HG02852 (cell line): ENCODE results near the gene IGFL2.
"Not testable (repeated sequence)": the region's sequence is repeated elsewhere in the genome, so short reads cannot be mapped to it uniquely, and the experiment has no call there.

Source experiments
- ATAC-seq: cut with Tn5 transposase; IDR thresholded peaks from one replicate; pipeline ENCODE4 v1.9.1; 2021; ENCODE audit warnings: mild to moderate bottlenecking, moderate library complexity; ENCODE audit not compliant: unreplicated experiment

The IGFL2 gene

DNA sequence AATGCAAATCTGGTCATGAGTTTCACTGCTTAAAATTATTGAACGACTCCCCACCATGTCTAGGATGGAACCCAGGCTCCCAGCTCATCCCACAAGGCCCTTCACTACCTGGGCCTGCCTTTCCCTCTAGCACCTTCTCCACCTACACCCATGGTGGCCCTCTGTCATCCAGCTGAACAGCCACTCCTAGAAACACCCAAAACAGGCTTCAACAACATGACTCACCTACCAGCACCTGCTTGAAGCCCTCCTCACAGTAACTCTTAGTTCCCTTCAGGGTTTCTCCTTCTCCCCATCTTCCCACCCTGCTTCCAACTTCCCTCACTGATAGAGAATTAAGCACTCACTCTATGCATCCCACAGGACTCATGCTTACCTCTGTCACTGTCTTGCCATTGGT is 6.6 kb upstream of the IGFL2 start:
- ATAC-seq: no peak

DNA sequence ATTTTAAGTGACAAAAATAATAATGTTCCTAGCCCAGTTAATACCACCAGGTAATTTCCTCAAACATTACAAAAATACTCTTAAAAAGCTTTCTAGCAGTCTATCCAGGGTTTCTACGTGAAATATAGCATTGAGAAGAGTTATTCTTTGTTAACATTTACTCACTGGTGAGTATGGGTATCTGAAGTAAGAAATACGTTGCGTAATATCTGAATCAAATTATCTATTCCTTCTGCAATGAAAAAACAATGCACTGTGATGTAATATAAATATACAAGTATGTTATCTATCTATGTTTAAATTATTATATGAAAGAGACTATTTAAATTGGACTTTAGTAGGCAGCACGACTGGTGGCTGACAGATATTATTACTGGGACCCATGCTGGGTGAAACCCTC is 5.7 kb upstream of the IGFL2 start:
- no peak for ATAC-seq

DNA sequence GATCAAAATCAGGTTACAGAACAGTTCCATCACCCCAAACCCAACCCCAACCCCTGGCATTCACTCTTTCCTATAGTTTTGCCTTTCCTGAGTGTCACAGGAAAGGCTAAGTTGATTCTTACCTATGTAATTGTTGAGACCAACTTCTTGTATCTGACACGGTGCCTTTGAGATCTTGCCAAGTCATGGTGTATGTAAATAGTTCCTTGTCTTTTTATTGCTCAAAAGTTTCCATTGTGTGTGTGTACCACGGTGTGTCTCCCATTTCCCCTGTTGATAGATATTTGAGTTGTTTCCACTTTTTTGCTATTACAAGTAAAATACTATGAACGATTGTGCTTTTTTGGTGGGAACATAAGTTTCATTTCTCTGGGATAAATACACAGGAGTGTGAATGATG is 3.3 kb upstream of the IGFL2 start:
- no peak for ATAC-seq

DNA sequence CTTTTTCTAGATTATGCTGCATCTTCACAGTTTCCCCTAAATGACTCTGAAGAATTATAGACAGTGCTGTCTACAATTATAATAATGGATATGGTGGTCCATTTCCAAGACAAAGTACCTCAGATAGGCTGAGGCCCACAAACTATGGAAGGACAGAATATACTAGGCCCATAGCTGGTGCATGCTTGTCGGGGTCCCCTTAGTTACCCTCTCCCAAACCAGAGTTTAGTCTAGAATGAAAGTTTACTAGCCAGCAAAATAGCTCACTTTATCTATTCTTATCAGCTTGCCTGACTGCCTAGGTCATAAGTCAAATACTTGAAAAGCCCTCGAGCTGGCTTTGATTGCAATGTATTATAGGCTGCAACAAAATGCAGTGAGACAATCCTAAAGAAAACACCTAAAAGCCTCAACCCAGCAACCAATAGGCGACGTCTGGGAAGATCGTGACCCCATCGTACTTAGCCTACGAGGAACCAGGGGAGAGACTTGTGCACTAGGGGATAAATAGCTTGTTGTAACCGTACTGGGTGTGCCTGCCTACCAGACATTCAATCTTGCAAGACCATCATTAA is 785 bp upstream of the IGFL2 start:
- no peak for ATAC-seq

DNA sequence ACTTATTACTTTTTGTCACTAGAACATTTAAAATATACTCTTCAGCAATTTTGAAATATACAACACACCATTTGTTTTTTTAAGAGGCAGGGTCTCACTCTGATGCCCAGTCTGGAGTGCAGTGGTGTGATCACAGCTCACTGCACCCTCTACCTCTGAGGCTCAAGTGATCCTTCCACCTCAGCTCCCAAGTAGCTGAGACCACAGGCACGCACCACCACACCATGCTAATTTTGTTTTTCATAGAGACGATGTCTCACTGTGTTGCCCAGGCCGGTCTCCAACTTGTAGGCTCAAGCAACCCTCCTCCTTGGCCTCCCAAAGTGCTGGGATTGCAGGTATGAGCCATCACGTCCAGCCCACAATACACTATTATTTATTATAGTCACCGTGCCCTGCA is 2.6 kb downstream of the IGFL2 start:
- no peak for ATAC-seq

DNA sequence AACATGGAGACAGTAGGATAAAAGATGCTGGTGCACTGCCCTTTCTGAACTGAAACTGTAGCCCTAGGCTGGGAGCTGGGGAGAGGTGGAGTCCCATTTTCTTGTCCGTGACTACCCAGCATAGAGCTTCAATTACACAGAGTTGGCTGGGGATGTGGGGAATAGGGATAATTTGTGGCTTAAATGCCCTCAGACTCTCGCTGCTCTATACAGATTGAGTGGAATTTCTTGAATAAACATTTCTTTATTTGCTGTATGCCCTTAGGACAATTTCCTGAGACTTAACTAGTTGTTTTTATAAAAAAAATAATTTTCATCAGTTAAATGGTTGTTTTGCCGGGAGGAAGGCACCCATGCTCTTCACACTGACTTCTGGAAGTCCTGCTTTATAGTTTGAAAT is 7.2 kb downstream of the IGFL2 start:
- no peak for ATAC-seq

DNA sequence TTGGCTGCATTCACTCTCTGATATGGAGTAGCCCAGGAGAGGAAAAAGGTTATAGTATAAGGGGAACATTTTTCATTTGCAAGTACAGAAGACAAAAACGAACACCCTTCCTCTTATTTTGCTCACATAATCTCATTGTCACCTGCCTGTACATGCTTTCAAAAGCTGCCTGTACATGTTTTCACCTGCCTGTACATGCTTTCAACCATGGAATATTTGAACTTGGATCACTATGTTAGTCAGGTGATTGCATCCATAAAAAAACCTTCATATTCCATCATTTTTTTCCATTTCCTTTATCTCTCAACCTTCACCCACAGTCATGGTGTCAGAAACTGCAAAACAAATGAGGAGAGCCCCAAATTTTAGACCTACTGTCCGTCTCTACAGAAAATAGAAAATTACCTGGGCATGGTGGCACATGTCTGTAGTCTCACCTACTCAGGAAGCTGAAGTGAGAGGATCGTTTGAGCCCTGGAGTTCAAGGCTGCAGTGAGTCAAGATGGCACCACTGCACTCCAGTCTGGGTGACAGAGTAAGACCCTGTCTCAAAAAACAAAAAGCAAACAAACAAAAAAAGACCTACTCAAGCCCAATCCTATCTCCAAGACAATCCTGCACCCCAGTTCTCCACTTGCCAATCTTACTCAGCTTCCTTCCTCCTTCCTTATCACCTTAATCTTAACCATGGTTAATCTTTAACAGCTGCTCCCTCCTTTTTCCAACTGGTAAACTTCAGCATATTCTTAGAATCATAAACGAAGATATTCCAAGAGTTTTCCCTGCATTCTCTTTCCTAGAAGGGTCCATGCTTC is 11.6 kb downstream of the IGFL2 start:
- ATAC-seq: no peak

DNA sequence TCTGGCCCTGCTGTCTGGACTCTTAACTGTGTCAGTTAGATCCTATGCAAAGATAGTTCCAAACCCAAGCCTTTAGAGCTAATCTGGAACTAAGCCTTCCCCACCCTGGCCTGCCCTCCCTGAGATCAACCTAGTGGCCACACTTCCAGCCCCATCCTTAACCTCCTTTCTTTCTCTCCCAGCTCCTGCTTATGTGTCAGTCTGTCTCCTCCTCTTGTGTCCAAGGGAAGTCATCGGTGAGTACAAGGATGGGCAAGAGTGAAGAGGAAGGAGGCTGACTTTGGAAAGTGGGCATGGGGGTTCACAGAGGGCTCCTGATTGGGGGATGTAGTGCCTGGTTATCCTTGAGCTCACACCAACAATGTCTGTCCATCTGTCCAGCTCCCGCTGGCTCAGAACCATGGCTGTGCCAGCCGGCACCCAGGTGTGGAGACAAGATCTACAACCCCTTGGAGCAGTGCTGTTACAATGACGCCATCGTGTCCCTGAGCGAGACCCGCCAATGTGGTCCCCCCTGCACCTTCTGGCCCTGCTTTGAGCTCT is 12.3 kb downstream of the IGFL2 start:
- ATAC-seq: no peak

DNA sequence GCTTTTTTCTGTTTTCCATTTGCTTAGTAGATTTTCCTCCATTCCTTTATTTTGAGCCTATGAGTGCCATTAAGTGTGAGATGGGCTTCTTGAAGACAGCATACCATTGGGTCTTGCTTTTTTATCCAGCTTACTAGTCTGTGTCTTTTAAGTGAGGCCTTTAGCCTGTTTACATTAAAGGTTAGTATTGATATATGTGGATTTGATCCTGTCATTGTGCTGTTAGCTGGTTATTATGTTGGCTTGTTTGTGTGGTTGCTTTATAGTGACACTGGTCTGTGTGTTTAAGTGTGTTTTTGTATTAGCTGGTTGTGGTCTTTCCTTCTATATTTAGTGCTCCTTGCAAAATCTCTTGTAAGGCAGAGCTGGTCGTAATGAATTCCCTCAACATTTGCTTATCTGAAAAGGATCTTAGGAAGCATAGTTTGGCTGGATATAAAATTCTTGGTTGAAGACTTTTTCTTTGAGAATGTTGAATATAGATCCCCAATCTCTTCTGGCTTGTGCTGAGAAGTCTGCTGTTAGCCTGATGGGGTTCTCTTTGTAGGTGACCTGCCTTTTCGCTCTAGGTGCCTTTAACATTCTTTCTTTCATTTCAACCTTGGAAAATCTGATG is 13.7 kb downstream of the IGFL2 start:
- not testable (repeated sequence) for ATAC-seq

DNA sequence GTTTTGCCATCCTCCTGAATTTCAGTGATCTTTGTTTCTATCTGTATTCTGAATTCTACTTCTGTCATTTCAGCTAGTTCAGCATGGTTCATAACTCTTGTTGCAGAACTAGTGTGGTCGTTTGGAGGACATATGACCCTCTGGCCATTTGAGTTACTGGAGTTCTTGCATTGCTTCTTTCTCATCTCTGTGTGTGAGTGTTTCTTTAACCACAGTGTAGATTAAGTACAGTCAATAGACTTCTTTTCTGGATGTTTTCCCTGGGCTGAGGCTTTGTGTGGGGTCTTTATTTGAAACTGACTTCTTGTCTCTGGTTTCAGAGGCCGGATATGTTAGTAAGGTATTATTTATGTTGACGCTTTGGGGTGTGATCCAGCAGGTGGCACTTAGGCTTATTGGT is 14.7 kb downstream of the IGFL2 start:
- ATAC-seq: no peak

DNA sequence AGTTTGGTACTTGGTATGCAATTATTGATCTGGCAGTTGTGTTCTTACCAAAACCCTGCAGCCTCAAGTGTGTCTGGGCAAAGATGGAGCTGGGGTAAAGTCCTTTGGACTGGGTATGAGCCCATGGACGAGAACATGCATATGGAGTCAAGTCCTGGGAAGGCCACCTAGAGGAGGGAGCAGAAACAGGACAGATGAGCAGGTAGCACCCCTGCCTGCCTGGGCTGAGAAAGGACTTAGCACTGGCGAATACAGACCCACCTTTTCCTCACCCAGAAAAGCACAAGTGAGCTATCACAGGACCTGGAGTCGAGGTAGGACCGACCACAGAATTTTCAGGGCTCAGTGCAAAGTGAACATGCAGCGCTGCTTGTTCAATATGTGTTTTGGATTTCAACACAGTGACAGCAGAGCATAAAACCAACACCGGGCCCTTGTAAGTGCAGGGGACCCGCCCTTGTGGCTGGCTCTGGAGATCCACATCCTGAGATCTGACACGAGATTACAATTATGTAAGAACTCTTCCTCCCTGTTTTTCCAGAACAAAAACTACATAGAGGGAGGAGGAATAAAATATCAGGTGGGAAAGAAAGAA is 25.9 kb downstream of the IGFL2 start:
- ATAC-seq: no peak

DNA sequence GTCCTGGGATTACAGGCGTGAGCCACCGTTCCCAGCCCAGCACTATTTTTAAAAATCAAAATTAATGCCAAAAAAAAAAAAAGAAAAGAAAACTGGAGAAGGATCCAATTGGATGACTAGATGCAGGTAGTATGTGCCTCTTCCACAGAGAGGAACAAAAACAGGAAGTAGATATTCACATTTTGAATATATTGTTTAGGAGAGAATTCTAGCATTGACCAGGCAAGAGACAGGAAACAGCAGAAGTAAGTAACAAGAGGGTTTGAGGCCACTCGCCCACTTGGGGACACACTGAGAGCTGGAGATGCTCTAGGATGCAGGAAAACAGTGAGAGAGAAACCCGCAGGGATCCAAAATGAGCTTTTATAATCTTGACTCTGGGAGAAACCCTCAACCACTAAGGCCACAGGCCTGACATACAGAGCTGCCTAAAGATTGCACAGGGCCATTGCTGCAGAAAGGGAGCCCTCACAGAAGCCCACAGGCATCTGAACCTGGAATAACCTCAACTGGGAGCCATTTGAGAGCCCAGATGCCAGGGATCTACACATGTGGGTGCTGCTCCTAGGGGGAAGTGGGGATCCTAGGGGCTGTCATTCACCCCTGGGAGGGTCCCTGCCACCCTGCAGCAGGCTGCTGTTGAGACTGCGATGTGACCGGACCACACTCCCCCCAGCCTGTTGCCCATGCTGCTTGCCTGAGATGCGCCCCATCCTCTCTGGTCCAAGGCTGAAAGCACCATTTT is 28.2 kb downstream of the IGFL2 start:
- no peak for ATAC-seq

DNA sequence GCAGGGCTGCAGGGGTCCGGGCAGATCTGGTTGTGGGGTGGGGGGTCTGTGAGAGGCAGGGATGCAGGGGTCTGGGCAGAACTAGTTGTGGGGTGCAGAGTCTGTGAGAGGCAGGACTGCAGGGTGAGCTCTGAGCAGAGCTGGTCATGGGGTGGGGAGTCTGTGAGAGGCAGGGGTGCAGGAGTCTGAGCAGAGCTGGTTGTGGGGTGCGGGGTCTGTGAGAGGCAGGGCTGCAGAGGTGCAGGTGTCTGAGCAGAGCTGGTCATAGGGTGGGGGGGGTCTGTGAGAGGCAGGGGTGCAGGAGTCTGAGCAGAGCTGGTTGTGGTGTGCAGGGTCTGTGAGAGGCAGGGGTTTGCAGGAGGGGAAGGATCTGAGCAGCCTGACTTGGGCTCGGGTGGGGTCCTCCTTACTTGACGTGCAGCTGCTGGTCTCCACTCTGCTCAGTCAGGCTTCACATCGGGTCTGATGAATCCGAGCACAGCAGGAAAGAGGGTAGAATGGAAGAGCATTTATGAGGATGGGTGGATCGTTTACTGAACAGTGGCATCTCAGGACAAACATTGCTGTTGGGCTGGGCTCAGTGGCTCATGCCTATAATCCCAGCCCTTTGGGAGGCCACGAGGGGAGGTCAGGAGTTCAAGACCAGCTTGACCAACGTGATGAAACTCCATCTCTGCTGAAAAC is 31.2 kb downstream of the IGFL2 start:
- ATAC-seq: no peak

DNA sequence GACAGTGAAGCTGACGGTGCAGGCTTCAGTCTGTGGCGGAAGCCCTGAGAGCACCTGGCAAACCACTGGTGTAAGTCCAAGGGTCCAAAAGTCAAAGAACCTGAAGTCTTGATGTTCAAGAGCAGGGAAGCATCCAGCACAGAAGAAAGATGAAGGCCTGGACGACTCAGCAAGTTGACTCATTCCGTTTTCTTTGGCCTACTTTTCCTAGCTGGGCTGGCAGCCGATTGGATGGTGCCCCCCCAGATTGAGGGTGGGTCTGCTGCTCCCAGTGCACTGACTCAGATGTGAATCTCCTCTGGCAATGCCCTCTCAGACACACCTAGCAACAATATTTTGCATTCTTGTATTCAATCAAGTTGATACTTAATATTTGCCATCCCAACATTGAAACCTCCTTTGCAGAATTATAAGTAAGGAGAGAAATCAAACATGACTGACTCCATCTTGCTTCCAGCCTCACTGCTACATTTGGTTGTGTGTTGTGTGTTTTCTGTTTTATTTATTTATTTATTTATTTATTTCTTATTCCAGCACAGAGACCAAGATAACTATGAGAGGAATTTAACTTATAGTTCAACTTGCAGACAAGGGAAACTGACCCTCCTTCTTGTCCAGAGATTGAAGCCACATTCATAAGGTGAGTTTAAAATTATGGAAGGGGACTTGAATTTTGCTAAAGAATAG is 32.8 kb downstream of the IGFL2 start:
- ATAC-seq: no peak

DNA sequence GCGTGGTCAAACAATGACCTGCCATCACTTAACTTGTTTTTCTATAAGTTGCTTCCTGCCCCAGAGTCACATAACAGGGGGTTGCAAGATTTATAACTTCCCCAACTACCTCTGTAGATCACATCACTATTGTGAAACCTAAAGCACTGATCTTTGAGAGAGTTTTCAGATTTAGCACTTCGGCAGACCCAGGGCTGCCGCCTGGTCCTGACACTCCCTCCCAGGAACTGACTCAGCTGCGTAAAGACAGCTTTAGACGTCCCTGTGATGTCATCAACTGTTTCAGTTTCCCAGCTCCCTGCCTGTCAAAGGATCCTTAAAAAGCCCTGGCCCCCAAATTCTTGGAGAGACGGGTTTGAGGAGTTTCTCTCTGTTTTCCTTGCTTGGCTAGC is 33.3 kb downstream of the IGFL2 start:
- ATAC-seq: no peak

DNA sequence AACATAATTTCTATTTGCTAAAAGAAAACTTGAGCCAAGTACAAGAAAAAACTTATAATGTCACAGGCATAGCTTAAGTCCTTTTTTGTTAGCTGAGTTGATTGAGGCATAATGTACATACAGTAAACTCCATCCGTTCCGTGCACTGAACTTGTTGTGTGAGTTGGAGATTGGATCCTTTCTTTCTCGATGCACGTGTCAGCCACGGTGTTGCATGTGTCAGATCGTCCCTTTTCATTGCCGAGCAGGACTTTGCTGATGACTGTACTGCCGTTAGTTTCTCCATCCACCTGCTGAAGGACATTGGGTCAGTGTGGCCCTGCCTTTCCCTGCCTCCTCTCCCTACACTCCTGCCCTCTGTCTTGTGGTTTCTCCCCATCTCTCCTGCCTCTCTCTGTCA is 34.4 kb downstream of the IGFL2 start:
- ATAC-seq: no peak

DNA sequence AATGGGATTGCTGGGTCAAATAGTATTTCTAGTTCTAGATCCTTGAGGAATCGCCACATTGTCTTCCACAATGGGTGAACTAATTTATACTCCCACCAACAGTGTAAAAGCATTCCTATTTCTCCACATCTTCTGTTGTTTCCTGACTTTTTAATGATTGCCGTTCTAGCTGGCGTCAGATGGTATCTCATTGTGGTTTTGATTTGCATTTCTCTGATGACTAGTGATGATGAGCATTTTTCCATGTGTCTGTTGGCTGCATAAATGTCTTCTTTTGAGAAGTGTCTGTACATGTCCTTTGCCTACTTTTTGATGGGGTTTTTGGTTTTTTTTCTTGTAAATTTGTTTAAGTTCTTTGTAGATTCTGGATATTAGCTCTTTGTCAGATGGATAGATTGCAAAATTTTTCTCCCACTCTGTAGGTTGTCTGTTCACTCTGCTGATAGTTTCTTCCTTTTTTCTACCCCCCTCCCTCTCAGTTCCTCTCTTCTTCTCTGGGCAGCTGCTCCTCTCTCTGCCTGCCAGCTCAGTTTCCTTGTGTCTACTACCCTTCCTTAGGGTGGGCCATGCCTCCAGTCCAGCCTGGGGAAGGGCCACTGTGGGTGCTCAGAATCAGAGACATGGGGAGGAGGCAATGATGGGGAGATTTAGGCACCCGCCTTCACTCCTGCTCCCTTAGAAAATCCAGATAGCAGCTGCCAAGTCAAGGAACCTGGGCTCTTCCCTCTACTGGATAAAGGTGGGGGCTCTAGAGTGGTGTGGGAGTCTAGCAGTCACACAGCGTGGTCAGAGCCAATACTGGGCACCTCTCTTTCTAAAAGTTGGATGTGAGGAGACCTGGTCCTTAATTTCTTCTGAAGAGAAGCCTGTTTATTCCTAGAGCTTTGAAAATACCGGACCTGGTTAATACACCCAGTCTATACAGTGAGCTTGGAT is 37.0 kb downstream of the IGFL2 start:
- not testable (repeated sequence) for ATAC-seq

DNA sequence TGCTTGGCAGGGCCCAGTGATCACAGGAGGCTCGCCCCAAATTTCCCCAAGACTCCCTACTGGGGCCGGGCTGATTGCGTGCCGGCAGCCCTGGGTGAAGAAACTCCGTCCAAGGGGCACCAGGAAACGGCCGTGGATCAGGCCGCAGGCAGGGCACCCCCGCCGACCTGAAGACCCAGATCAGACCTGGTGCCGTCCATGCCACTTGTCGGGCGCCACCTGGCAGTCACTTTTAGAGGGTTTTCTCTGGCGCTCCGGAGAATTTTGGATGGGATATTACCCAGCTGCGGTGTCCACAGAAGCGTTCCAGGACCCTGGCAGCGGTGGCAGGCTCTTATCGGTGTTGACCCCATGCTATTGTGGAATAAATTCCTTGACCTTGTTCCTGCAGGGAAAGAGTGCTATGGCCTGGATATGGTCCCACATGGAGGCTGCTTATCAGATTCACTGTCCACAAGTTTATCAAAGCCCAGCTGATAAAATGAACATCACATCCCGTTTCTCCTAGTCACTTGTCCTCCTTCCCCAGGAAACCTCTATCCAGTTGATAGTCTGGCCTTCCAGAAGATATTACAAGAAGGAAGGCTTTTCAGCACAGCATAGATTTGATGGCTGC is 38.2 kb downstream of the IGFL2 start:
- no peak for ATAC-seq
